ENCODE results near the gene DNAJB13.
"Not testable (repeated sequence)": the region's sequence is repeated elsewhere in the genome, so short reads cannot be mapped to it uniquely, and the experiment has no call there.

DNAJB13 gene

GRCh38 chr11:73978576-73979086, 27.8 kb downstream of the DNAJB13 start:
- no peak for DNase-seq

GRCh38 chr11:73980001-73980961, 29.5 kb downstream of the DNAJB13 start:
- DNase-seq, result peak; percentile 52 to 69 (median 59)

- no peak for DNase-seq
Observed at GRCh38 chr11:73981051-73981805, 30.4 kb downstream of the DNAJB13 start.

- DNase-seq, result peak; percentile 86 to 96 (median 94)
Observed at GRCh38 chr11:73982595-73982989, 31.8 kb downstream of the DNAJB13 start, which contains the start of gene UCP2. Gene UCP2, minus strand, starts transcription at chr11:73982843. Its CDS starts 4,465 bp downstream, at chr11:73978378.

GRCh38 chr11:73982990-73983740, 32.3 kb downstream of the DNAJB13 start:
- DNase-seq, result peak; percentile 96

- peak in 2 of 3 donors; percentile 23 to 31 for DNase-seq
Observed at GRCh38 chr11:73983741-73984538, 33.1 kb downstream of the DNAJB13 start.

- DNase-seq, result not testable (repeated sequence)
Observed at GRCh38 chr11:73985661-73986060, 34.8 kb downstream of the DNAJB13 start.

- no peak for DNase-seq
Observed at GRCh38 chr11:73988227-73988626, 37.4 kb downstream of the DNAJB13 start.

- DNase-seq, result peak; percentile 35 to 55 (median 54)
Observed at GRCh38 chr11:73989156-73989555, 38.3 kb downstream of the DNAJB13 start.

GRCh38 chr11:73990730-73991129, 39.9 kb downstream of the DNAJB13 start:
- no peak for DNase-seq

GRCh38 chr11:73991471-73992006, 40.7 kb downstream of the DNAJB13 start:
- no peak for DNase-seq

- peak; percentile 52 to 84 (median 73) for DNase-seq
Observed at GRCh38 chr11:73995247-73995646, 44.4 kb downstream of the DNAJB13 start.

- DNase-seq, result no peak
Observed at GRCh38 chr11:73995731-73996130, 44.9 kb downstream of the DNAJB13 start.

GRCh38 chr11:73996161-73996747, 45.4 kb downstream of the DNAJB13 start:
- DNase-seq, result no peak

GRCh38 chr11:73997120-73997770, 46.4 kb downstream of the DNAJB13 start:
- DNase-seq, result no peak

- no peak for DNase-seq
Observed at GRCh38 chr11:73998846-73999575, 48.2 kb downstream of the DNAJB13 start.

GRCh38 chr11:73999581-74000306, 48.9 kb downstream of the DNAJB13 start:
- no peak for DNase-seq

- no peak for DNase-seq
Observed at GRCh38 chr11:74000307-74001133, 49.7 kb downstream of the DNAJB13 start.

Data from suppressor macrophage treated with lipopolysaccharide for 1 hour (primary cell).